Measurements from ENCODE around the gene CASKIN2. TPM values are rescaled to one million over a fixed set of nuclear protein-coding genes. Genes with fewer than 3 reads are reported as not detected.

The CASKIN2 gene, protein sequence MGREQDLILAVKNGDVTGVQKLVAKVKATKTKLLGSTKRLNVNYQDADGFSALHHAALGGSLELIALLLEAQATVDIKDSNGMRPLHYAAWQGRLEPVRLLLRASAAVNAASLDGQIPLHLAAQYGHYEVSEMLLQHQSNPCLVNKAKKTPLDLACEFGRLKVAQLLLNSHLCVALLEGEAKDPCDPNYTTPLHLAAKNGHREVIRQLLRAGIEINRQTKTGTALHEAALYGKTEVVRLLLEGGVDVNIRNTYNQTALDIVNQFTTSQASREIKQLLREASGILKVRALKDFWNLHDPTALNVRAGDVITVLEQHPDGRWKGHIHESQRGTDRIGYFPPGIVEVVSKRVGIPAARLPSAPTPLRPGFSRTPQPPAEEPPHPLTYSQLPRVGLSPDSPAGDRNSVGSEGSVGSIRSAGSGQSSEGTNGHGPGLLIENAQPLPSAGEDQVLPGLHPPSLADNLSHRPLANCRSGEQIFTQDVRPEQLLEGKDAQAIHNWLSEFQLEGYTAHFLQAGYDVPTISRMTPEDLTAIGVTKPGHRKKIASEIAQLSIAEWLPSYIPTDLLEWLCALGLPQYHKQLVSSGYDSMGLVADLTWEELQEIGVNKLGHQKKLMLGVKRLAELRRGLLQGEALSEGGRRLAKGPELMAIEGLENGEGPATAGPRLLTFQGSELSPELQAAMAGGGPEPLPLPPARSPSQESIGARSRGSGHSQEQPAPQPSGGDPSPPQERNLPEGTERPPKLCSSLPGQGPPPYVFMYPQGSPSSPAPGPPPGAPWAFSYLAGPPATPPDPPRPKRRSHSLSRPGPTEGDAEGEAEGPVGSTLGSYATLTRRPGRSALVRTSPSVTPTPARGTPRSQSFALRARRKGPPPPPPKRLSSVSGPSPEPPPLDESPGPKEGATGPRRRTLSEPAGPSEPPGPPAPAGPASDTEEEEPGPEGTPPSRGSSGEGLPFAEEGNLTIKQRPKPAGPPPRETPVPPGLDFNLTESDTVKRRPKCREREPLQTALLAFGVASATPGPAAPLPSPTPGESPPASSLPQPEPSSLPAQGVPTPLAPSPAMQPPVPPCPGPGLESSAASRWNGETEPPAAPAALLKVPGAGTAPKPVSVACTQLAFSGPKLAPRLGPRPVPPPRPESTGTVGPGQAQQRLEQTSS (N-terminal part only)
- 3.6 and 4.6 TPM in 2 replicates for polyA plus RNA-seq (2011; rRNA removed)
- 6.7 and 8.7 TPM in 2 replicates for polyA plus RNA-seq (2012; cell fraction: cytosol; rRNA removed)
- polyA plus RNA-seq (2012; cell fraction: nucleus; rRNA removed), result 17.8 and 29.6 TPM in 2 replicates
- polyA plus RNA-seq (2017; fragmentation: RNase III; extraction: RNeasy Plus Mini Kit Qiagen cat#74134 plus additional on column Dnase treatment), result 9.9 to 11.2 TPM (median 10.7 TPM) in 3 replicates
- 8.2 and 9.4 TPM in 2 replicates for polyA minus RNA-seq (2011; rRNA and poly(A)+ RNA removed)

DNA sequence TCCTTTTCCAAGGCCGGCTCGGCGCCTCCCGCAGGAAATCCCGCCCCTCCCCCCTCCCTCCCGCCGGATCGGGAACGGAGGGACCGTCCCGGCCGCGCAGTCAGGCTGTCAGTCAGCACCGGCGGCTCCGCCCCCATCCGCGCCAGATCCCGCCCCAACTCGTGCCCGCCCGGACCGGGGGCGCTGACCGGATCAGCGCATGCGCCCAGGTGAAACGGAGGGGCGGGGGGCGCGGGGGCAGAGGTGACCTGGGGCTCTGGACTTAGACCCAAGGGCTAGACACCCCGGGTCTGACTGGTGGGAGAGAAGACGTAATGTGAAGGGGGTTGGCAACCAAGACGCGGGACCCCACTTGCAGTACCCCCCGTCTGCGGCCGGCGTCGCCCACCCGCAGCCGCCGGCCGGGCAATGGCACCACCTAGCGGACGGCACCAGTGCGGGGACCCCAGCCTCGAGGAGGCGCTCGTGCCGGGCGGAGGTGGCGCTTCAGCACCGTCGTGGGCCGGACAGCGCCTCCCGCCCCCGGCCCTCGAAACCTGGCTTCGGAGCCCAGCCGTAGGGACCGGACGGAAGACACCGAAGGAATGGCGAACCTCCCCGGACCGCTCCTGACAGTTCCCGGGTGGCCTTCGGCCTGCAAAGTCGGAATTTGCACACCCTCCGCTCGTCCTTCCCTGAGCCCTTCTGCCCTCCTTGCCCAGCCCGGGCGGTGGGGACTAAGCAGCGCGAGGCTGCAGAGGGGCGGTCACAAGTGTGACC is at the start of gene CASKIN2:
TSS of gene CASKIN2 (minus strand) at position 42 of the 759 bp plus-strand sequence. CDS start 1,733 bp downstream, outside the sequence.
- Histone ChIP-seq H3K4me2 (peak within 1 kb of the TSS; percentile 98), H3K4me1 (peaks cover 38% of the 10 kb centered on the region), H3K9me3 (no peaks in the 10 kb centered on the region), H3K4me3 (peak within 1 kb of the TSS; percentile 89), H3K27ac (peak within 1 kb of the TSS; percentile 91 to 98)
- ATAC-seq, result peak; percentile 69 to 85
- peak; percentile 94 to 99 for DNase-seq (ENCODE audit: low read depth in 1 of 2, low spot score in 1 of 2)
- FAIRE-seq, result no peak
- ChIA-PET POLR2A (interaction anchor here (1.0 to 1.7 kb wide), 7 partner anchors 9 to 264 kb away, joined by 3 to 19 read pairs (median 5); partner anchors contain the start of genes GRB2, LLGL2, SLC25A19 and TMEM94), CTCF (interaction anchor here (0.6 to 7.1 kb wide), 46 partner anchors 9 to 249 kb away, joined by 3 to 55 read pairs (median 5); partner anchors contain the start of genes GALK1, LLGL2, MIF4GD and SMIM5)
- WGBS (ENCODE audit: missing lambda C conversion rate), result under 1% methylated on average over 23 of the region's 78 CpGs
- TF ChIP-seq CHD2 (IDR thresholded peaks at IDR 0.05; ENCODE audit: low read length, partially characterized antibody), result no peak
- no peak for TF ChIP-seq ZFP36 (IDR thresholded peaks at IDR 0.05; ENCODE audit: borderline replicate concordance, partially characterized antibody)
- TF ChIP-seq RFX5 (IDR thresholded peaks at IDR 0.05), result no peak
- TF ChIP-seq POLR2A (IDR thresholded peaks at IDR 0.05; ENCODE audit: low read length), result no peak; the same call in 1 of the 2 replicates
- TF ChIP-seq, protein P1, sequence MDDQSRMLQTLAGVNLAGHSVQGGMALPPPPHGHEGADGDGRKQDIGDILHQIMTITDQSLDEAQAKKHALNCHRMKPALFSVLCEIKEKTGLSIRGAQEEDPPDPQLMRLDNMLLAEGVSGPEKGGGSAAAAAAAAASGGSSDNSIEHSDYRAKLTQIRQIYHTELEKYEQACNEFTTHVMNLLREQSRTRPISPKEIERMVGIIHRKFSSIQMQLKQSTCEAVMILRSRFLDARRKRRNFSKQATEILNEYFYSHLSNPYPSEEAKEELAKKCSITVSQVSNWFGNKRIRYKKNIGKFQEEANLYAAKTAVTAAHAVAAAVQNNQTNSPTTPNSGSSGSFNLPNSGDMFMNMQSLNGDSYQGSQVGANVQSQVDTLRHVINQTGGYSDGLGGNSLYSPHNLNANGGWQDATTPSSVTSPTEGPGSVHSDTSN (IDR thresholded peaks at IDR 0.05), result peak; percentile 91
- no peak for TF ChIP-seq ESRRA (IDR thresholded peaks at IDR 0.05; ENCODE audit: borderline replicate concordance, low read length)
- 0 out of 2 replicates have a peak, but pooled peaks have one; percentile 54 for TF ChIP-seq EHF (CRISPR knock-in tag; IDR thresholded peaks at IDR 0.05)
- peak; percentile 57 for TF ChIP-seq BHLHE40 (IDR thresholded peaks at IDR 0.05; ENCODE audit: low read depth, low read length)
- TF ChIP-seq, protein P2, sequence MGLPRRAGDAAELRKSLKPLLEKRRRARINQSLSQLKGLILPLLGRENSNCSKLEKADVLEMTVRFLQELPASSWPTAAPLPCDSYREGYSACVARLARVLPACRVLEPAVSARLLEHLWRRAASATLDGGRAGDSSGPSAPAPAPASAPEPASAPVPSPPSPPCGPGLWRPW (IDR thresholded peaks at IDR 0.05), result no peak
- TF ChIP-seq HOXB5 (CRISPR knock-in tag; IDR thresholded peaks at IDR 0.05), result peak; percentile 93
- peak; percentile 96 for TF ChIP-seq HDAC2 (IDR thresholded peaks at IDR 0.05)
- peak; percentile 81 to 95 for TF ChIP-seq RAD21 (conservative IDR thresholded peaks at IDR 0.05 in 1 of 2, IDR thresholded peaks at IDR 0.05 in 1 of 2)
- no peak for TF ChIP-seq POLR2AphosphoS2 (conservative IDR thresholded peaks at IDR 0.05; ENCODE audit: low read length)
- TF ChIP-seq, protein P3, sequence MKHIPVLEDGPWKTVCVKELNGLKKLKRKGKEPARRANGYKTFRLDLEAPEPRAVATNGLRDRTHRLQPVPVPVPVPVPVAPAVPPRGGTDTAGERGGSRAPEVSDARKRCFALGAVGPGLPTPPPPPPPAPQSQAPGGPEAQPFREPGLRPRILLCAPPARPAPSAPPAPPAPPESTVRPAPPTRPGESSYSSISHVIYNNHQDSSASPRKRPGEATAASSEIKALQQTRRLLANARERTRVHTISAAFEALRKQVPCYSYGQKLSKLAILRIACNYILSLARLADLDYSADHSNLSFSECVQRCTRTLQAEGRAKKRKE (CRISPR knock-in tag; IDR thresholded peaks at IDR 0.05; ENCODE audit: low read depth), result peak; percentile 81; the same call in 1 of the 2 replicates
- no peak for TF ChIP-seq GATA3 (IDR thresholded peaks at IDR 0.05; ENCODE audit: borderline replicate concordance)
- TF ChIP-seq RNF2 (IDR thresholded peaks at IDR 0.05; ENCODE audit: borderline replicate concordance, low read depth), result no peak; the same call in 1 of the 2 replicates
- TF ChIP-seq MYC (IDR thresholded peaks at IDR 0.05; ENCODE audit: borderline replicate concordance, low read length), result peak; percentile 69; the same call in 1 of the 2 replicates
- TF ChIP-seq JUN (IDR thresholded peaks at IDR 0.05), result no peak
- no peak for TF ChIP-seq CBX2 (IDR thresholded peaks at IDR 0.05; ENCODE audit: borderline replicate concordance, low read depth)
- peak; percentile 72; the same call in 1 of the 2 replicates for TF ChIP-seq RCOR1 (IDR thresholded peaks at IDR 0.05; ENCODE audit: low read depth, low read length)
- TF ChIP-seq, protein P4, sequence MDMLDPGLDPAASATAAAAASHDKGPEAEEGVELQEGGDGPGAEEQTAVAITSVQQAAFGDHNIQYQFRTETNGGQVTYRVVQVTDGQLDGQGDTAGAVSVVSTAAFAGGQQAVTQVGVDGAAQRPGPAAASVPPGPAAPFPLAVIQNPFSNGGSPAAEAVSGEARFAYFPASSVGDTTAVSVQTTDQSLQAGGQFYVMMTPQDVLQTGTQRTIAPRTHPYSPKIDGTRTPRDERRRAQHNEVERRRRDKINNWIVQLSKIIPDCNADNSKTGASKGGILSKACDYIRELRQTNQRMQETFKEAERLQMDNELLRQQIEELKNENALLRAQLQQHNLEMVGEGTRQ (IDR thresholded peaks at IDR 0.05), result no peak
- TF ChIP-seq CEBPB (IDR thresholded peaks at IDR 0.05), result no peak
- peak; percentile 90; the same call in 1 of the 2 replicates for TF ChIP-seq CHD4 (IDR thresholded peaks at IDR 0.05; ENCODE audit: borderline replicate concordance)
- TF ChIP-seq, protein P5, sequence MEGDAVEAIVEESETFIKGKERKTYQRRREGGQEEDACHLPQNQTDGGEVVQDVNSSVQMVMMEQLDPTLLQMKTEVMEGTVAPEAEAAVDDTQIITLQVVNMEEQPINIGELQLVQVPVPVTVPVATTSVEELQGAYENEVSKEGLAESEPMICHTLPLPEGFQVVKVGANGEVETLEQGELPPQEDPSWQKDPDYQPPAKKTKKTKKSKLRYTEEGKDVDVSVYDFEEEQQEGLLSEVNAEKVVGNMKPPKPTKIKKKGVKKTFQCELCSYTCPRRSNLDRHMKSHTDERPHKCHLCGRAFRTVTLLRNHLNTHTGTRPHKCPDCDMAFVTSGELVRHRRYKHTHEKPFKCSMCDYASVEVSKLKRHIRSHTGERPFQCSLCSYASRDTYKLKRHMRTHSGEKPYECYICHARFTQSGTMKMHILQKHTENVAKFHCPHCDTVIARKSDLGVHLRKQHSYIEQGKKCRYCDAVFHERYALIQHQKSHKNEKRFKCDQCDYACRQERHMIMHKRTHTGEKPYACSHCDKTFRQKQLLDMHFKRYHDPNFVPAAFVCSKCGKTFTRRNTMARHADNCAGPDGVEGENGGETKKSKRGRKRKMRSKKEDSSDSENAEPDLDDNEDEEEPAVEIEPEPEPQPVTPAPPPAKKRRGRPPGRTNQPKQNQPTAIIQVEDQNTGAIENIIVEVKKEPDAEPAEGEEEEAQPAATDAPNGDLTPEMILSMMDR (IDR thresholded peaks at IDR 0.05), result peak; percentile 100
- TF ChIP-seq FOXS1 (CRISPR knock-in tag; IDR thresholded peaks at IDR 0.05), result peak; percentile 89

Measured in A549 (cell line).